Measurements from ENCODE around the gene HCN1. TPM values are rescaled to one million over a fixed set of nuclear protein-coding genes. Genes with fewer than 3 reads are reported as not detected.
"Not testable (repeated sequence)": the region's sequence is repeated elsewhere in the genome, so short reads cannot be mapped to it uniquely, and the experiment has no call there.

The HCN1 gene
- total RNA-seq, 2 donors from 2014 or later = not detected

DNA sequence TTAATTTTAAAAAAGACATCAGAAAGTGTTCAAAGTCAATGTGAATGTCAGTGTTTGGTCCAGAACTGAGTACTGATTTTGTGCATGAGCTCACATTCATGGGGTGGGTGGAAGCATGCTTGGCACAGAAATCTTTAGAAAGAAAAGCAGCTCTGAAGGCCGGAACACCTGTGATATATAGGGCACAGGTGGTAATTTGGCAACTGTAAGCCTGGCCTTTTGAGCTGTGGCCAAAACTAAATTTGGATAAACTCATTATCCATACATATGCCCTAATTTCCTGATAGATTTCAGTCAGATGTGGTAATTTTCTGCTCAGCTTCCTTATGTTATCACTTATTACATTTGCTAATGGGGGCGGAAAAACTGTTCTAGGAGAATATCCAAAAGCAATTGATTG, 211.4 kb downstream of the HCN1 start:
- no peaks in the 10 kb centered on the region for H3K4me1 Mint-ChIP-seq (ENCODE audit: low read depth)
- peaks cover under 1 to 5% of the 10 kb centered on the region in 2 donors for H3K9me3 Mint-ChIP-seq
- DNase-seq = no peak
- H3K36me3 Mint-ChIP-seq (ENCODE audit: insufficient read depth in 2 of 2) = no peaks in the 10 kb centered on the region
- no peak for ATAC-seq (replicated peaks in 1 of 2)
- H3K27me3 Mint-ChIP-seq (ENCODE audit: low read depth) = no peaks in the 10 kb centered on the region
- H3K27ac Mint-ChIP-seq = no peak overlapping the region
- H3K4me3 Mint-ChIP-seq = no peak overlapping the region

DNA sequence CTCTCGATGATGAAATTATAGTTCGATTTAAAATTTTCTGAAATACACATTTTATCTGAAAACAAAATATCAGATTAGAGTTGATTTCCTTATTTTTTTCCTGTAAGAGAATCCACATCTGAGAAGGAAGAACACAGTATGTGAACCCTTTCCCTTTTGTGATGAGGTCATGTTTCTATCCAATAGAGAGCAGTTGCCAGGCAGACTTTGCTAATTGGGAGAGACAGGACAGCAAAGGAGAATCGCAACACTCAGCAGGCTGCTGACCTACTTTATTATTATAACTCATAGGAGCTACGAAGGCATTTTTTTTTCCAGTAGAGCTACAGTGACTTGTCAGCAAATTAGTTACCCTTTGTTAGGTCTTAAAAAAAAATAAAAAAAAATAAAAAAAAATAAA, 242.1 kb downstream of the HCN1 start:
- DNase-seq (no peak), ATAC-seq (replicated peaks in 1 of 2) (no peak)
- Mint-ChIP-seq H3K27ac (no peak overlapping the region), H3K36me3 (ENCODE audit: insufficient read depth in 2 of 2) (no peaks in the 10 kb centered on the region), H3K27me3 (ENCODE audit: low read depth) (no peaks in the 10 kb centered on the region), H3K4me3 (no peak overlapping the region), H3K9me3 (peaks cover 2 to 4% of the 10 kb centered on the region in 2 donors), H3K4me1 (ENCODE audit: low read depth) (no peaks in the 10 kb centered on the region)

DNA sequence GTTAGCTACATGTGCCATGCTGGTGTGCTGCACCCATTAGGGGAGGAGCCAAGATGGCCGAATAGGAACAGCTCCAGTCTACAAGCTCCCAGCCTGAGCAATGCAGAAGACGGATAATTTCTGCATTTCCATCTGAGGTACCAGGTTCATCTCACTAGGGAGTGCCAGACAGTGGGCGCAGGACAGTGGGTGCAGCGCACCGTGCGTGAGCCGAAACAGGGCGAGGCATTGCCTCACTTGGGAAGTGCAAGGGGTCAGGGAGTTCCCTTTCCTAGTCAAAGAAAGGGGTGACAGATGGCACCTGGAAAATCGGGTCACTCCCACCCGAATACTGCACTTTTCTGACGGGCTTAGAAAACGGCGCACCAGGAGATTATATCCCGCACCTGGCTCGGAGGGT, 251.3 kb downstream of the HCN1 start:
- H3K9me3 Mint-ChIP-seq = peaks cover 12 to 13% of the 10 kb centered on the region in 2 donors
- ATAC-seq (replicated peaks in 1 of 2); H3K36me3 Mint-ChIP-seq (ENCODE audit: insufficient read depth in 2 of 2); H3K4me3 Mint-ChIP-seq; H3K27ac Mint-ChIP-seq; DNase-seq; H3K4me1 Mint-ChIP-seq (ENCODE audit: low read depth); H3K27me3 Mint-ChIP-seq (ENCODE audit: low read depth): not testable (repeated sequence)

DNA sequence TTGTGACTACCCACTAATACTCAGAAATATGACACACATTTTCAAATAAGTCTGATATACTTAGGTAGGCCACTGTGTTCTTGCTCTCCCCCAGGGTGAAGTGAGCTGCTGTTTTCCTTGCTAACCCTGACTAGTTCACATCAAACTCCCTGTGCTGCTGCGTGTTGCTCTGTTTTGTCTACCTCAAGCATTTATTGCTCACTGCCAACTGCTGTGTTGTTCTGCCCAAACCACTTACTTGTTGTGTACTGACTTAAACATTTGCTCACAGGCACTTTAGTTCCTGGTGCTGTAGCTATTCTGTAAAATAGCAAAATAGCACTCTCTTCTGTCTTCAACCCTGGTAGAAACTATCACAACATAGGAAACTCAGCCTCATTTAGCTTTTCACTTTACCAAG, 255.7 kb downstream of the HCN1 start:
- Mint-ChIP-seq H3K36me3 (ENCODE audit: insufficient read depth in 2 of 2) (peaks cover 0 to 4% of the 10 kb centered on the region in 2 donors), H3K4me1 (ENCODE audit: low read depth) (no peaks in the 10 kb centered on the region), H3K27me3 (ENCODE audit: low read depth) (no peaks in the 10 kb centered on the region), H3K9me3 (peaks cover 9 to 13% of the 10 kb centered on the region in 2 donors), H3K4me3 (no peak overlapping the region), H3K27ac (no peak overlapping the region)
- no peak for DNase-seq
- ATAC-seq (replicated peaks in 1 of 2) = no peak

DNA sequence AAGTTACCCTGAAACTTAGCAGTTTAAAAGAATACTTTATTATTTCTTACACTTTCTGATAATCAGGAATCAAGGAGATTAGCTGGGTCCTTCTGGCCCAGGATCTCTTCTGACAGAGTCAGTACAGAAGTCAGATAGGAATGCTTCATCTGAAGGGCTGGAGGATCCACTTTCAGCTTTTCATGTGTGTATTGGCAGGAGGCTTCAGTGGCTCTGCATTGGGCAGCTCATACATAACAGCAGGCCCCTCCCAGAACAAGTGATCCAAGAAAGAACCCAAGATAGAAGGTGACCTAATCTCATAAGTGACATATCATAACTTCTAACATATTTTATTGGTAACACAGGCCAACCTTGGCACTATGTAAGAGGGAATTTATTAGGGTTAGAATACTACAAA, 258.4 kb downstream of the HCN1 start:
- peaks cover 11 to 19% of the 10 kb centered on the region in 2 donors for H3K9me3 Mint-ChIP-seq
- DNase-seq = no peak
- no peak overlapping the region for H3K4me3 Mint-ChIP-seq
- H3K36me3 Mint-ChIP-seq (ENCODE audit: insufficient read depth in 2 of 2) = peaks cover 0 to 7% of the 10 kb centered on the region in 2 donors
- no peak overlapping the region for H3K27ac Mint-ChIP-seq
- H3K4me1 Mint-ChIP-seq (ENCODE audit: low read depth) = no peaks in the 10 kb centered on the region
- no peak for ATAC-seq (replicated peaks in 1 of 2)
- no peaks in the 10 kb centered on the region for H3K27me3 Mint-ChIP-seq (ENCODE audit: low read depth)

DNA sequence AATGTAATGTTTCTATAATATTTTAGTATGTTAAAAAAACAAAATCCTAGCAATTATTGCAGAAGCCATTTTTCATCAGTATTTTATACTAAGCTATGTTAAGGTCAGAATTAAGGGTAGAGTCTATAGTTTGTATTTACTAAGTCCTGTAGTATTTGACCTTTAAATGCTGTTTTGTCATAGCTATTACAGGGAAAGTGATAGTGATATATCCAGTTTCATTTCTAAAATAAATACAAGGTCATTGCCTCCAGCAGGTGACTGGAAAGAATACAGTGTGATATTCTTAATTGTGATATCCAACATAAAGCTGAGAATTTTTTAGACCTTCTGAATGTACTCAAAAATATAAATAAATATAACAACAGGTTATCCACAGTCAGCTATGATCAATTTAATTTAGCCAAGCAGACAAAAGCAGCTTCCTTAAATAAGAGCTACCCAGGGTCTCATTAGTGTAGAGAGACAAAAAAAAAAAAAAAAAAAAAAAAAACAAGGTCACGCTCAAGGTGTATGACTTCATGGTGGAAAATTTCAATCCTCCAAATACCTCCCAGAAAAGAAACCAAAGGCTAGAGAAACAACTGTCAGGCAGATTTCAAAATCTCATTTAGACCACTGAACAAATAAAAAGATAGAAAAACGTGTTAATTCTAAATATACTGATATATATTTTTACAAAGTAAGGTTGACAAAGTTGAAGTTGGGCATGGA, 278.7 kb downstream of the HCN1 start:
- Mint-ChIP-seq H3K27me3 (ENCODE audit: low read depth) (no peaks in the 10 kb centered on the region), H3K4me3 (no peak overlapping the region), H3K27ac (no peak overlapping the region), H3K36me3 (ENCODE audit: insufficient read depth in 2 of 2) (peaks cover 0 to 1% of the 10 kb centered on the region in 2 donors), H3K4me1 (ENCODE audit: low read depth) (no peaks in the 10 kb centered on the region), H3K9me3 (peaks cover 0 to 6% of the 10 kb centered on the region in 2 donors)
- no peak for ATAC-seq (replicated peaks in 1 of 2)
- DNase-seq = no peak

DNA sequence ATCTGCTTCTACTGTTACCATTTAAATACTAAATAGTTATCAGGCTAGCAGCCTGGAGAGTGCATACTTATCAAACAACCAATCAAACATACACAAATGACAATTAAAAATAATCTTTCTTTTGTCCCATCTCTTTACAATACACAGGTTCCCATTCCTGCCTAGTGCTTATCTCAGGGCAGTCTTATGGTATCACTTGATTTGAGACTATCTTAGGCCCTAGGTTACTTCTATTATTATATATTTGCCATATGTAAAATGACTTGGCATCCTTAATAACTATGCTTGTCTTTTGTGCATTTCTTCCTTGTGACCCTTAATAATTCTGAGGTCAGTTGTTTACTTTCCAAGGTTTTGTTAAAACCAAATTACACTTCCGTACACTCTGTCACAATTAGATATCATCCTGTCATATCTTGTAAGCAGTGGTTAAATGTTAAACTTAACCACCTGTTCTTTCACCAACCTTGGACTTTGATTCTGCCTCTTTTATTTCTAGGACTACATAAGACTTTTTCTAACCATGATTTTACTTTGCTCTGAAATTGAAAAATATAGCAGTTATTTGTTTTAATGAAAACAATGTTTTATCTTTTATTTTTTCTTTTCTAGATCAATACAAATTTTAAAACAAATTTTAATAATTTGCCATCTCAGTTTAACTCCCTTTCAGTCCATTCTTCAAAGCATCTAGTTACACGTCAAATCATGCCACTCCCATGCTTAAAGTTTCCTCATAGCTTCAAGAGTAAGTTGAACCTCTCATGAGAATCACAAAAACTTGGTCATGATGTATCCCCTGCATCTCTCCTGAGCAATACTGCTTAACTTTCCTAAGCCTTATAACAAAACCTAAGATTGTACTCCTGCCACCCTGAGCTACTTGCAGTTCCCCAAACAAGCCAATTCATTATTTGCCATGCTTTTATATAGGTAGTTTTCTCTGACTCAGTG, 281.3 kb downstream of the HCN1 start:
- H3K9me3 Mint-ChIP-seq = peaks cover 0 to 11% of the 10 kb centered on the region in 2 donors
- no peaks in the 10 kb centered on the region for H3K27me3 Mint-ChIP-seq (ENCODE audit: low read depth)
- no peaks in the 10 kb centered on the region for H3K4me1 Mint-ChIP-seq (ENCODE audit: low read depth)
- no peak overlapping the region for H3K27ac Mint-ChIP-seq
- H3K4me3 Mint-ChIP-seq = no peak overlapping the region
- H3K36me3 Mint-ChIP-seq (ENCODE audit: insufficient read depth in 2 of 2) = peaks cover 0 to 1% of the 10 kb centered on the region in 2 donors
- ATAC-seq (replicated peaks in 1 of 2) (no peak), DNase-seq (no peak)

DNA sequence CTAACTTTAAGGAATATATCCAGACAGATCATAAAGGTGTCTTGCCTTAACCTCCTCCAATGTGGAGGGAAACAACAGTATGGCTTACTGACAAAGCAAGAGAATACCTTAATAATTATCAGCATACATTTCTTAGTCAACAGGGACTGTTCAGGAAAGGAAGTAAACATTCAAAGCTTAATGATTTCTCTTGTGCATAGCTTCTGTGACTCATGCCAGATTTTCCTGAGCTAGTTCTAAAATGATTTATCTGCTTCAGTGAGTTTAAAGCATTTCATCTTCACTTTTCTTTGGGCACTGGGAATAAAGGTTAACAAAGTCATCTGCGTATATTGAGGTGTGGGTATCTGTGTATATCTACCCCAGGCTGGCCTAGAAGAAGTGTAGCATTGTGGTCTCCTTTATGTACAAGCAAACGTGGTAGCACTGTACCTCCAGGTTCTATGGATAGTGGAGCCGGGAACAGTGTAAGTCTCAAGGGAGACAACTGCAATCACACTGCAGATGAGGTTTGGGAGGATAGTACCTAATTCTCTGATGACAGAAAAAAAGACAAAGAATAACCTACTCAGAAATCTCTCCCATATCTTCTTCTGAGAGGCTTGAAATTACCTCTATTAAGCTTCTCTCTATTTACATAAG, 284.1 kb downstream of the HCN1 start:
- H3K27me3 Mint-ChIP-seq (ENCODE audit: low read depth) = no peaks in the 10 kb centered on the region
- no peak overlapping the region for H3K27ac Mint-ChIP-seq
- H3K9me3 Mint-ChIP-seq = peaks cover 0 to 11% of the 10 kb centered on the region in 2 donors
- H3K4me1 Mint-ChIP-seq (ENCODE audit: low read depth) = no peaks in the 10 kb centered on the region
- peaks cover 0 to 1% of the 10 kb centered on the region in 2 donors for H3K36me3 Mint-ChIP-seq (ENCODE audit: insufficient read depth in 2 of 2)
- no peak overlapping the region for H3K4me3 Mint-ChIP-seq
- DNase-seq = no peak
- no peak for ATAC-seq (replicated peaks in 1 of 2)

DNA sequence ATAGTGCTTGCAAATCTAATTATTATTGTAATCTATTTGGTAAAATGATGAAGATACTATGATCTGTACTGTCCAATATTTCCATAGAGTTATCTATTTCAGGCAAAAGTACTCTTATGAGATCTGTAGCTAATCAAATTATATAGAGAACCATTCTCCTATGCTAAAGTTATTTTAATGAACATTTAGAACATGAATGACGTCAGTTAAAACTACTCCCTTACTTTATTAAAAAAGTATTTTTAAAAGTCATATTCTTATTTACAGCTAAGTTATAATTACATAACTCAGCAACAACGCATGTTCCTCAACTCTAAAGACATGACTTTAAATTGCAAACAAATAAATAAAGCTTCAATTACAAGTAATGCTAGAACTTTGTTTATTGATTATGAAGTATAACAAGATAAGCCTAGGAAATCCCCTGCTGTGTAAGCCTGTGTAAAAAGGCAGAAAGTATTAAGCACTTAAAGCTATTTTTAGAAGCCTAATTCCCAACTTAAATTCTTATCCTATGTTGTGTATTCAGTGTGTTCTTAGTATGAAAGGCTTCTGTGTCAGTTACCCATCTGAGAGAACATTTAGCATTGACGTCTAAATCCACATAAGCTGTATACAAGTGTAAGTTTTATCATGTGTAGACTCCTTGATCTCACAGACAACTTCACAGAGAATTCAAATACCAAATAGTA, 285.7 kb downstream of the HCN1 start:
- Mint-ChIP-seq H3K36me3 (ENCODE audit: insufficient read depth in 2 of 2) (peaks cover 0 to under 1% of the 10 kb centered on the region in 2 donors), H3K9me3 (peaks cover 0 to 11% of the 10 kb centered on the region in 2 donors), H3K27ac (no peak overlapping the region), H3K4me3 (no peak overlapping the region), H3K4me1 (ENCODE audit: low read depth) (no peaks in the 10 kb centered on the region), H3K27me3 (ENCODE audit: low read depth) (no peaks in the 10 kb centered on the region)
- DNase-seq (no peak), ATAC-seq (replicated peaks in 1 of 2) (no peak)

DNA sequence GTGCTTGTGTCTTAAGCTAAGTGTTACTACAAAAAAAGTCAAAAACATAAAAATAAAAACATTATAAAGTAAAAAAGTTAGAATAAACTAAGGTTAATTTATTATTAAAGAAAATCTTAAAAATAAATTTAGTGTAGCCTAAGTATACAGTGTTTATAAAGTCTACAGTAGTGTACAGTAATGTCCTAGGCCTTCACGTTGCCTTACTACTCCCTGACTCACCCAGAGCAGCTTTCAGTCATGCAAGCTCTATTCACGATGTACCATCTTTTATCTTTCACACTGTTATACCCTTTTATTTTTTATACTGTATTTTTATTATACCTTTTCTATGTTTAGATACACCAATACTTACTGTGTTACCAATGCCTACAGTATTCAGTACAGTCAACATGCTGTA, 288.1 kb downstream of the HCN1 start:
- no peaks in the 10 kb centered on the region for H3K36me3 Mint-ChIP-seq (ENCODE audit: insufficient read depth in 2 of 2)
- H3K27ac Mint-ChIP-seq = no peak overlapping the region
- ATAC-seq (replicated peaks in 1 of 2) (no peak), DNase-seq (no peak)
- no peak overlapping the region for H3K4me3 Mint-ChIP-seq
- no peaks in the 10 kb centered on the region for H3K4me1 Mint-ChIP-seq (ENCODE audit: low read depth)
- H3K9me3 Mint-ChIP-seq = peaks cover 0 to 10% of the 10 kb centered on the region in 2 donors
- H3K27me3 Mint-ChIP-seq (ENCODE audit: low read depth) = no peaks in the 10 kb centered on the region

DNA sequence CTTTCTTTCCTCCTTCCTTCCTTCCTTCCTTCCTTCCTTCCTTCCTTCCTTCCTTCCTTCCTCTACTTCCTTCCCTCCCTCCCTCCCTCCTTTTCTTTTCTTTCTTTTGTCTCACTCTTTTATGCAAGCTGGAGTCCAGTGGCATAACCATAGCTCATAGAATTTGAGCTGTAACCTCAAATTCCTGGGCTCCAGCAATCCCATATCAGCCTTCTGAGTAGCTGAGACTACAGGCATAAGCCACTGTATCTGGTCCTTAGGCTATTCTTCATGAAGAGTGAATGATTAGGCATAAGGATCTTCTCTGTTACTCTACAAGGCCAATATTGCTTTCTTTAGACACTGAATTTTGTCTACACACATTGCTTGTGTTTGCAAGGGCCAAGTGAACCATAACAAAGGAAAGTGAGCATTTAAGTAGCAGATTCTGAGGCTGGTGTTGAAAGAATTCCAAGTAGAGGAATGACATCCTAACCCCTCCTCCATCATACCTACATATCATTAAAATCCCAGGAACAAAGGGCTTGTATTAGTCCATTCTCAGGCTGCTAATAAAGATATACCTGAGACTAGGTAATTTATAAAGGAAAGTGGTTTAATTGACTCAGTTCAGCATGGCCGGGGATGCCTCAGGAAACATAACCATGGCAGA, 293.2 kb downstream of the HCN1 start:
- ATAC-seq (replicated peaks in 1 of 2) = no peak
- Mint-ChIP-seq H3K36me3 (ENCODE audit: insufficient read depth in 2 of 2) (peaks cover 0 to 2% of the 10 kb centered on the region in 2 donors), H3K9me3 (peaks cover 3% of the 10 kb centered on the region in 2 donors), H3K27ac (no peak overlapping the region), H3K4me3 (no peak overlapping the region), H3K4me1 (ENCODE audit: low read depth) (no peaks in the 10 kb centered on the region), H3K27me3 (ENCODE audit: low read depth) (no peaks in the 10 kb centered on the region)
- DNase-seq = no peak

DNA sequence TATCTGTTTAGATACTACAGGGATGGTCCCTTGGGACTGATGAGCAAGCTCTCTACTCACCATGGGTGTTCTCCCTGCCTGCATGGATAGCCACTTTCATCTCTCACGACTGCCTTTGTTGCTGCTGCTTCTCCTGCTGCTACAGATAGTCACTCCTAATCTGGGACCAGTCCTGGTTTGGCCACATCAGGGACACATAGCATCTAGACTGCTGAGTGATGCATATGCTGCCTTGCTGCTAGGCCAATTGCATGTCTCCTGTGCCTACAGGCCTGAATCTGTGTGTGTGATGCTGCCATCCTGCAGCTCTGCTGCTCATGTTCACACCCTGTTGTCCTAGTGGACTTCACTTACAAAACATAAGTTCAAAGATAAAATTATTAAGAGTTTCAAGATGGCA, 297.1 kb downstream of the HCN1 start:
- Mint-ChIP-seq H3K4me1 (ENCODE audit: low read depth) (no peaks in the 10 kb centered on the region), H3K27ac (no peak overlapping the region), H3K27me3 (ENCODE audit: low read depth) (no peaks in the 10 kb centered on the region), H3K36me3 (ENCODE audit: insufficient read depth in 2 of 2) (peaks cover 0 to 2% of the 10 kb centered on the region in 2 donors), H3K4me3 (no peak overlapping the region), H3K9me3 (peaks cover 3% of the 10 kb centered on the region in 2 donors)
- no peak for ATAC-seq (replicated peaks in 1 of 2)
- DNase-seq = no peak
